ENCODE data around the gene CCZ1B.
"Not testable (repeated sequence)": the region's sequence is repeated elsewhere in the genome, so short reads cannot be mapped to it uniquely, and the experiment has no call there.

CCZ1B gene

DNA sequence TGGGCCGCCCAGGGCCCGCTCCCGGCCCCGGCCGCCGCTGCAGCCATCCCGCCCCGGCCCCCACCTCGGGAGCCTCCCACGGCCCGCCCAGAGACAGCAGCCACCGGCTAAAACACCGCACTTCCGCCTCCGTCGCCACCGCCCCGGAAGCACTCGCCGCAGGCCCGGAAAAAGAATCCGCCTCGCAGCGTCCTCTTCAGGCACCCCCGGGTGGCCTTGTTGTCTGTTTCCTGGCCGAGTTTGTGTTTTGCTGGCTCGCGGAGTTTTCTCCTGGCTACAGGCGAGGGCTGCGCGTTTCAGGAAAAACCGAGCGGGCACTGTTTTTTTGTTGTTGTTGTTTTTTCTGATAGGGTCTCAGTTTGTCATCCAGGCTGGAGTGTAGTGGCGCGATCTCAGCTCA is at the start of gene CCZ1B:
TSS of gene CCZ1B (minus strand) at position 125 of the 400 bp plus-strand sequence. CDS start at position 47, 78 bp downstream.
- Histone ChIP-seq H3K4me3 (peak within 1 kb of the TSS; percentile 39 to 63 (median 48)), H3K27ac (peak within 1 kb of the TSS in 19 of 21 experiments; percentile 58 to 87 (median 79))

GRCh38 chr7:6875022-6875421 is 48.9 kb upstream of the CCZ1B start:
- H3K4me3 ChIP-seq, H3K27ac ChIP-seq: not testable (repeated sequence)

DNA sequence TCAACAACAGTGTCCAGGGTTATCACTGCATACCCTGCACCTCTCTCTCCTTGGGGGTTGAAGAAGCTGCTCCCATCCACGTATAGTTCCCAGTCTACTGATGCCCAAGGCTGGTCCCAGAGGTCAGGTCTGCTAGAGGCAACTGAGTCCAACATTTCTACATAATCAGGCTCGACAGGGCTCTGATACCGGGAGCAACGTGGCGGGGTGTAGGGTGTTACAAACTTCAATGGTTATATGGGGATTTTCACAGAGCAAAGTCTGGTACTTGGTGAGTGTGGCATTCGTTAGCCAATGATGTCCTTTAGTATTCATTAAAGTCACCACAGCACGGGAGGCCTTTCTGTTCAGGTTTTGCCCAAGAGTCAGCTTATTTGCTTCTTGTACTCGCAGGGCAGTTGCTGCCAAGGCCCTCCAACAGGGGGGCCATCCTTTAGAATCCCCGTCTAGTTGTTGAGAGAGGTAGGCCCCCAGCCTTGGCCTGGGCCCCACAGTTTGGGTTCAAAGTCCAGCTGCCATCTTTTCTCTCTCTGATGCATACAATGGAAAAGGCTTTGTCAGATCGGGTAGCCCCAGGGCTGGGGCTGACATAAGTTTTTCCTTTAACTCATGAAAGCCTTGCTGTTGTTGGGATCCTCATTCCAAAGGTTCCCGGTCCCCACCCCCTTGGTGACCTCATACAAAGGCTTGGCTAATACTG is 46.3 kb upstream of the CCZ1B start:
- H3K27ac ChIP-seq, H3K4me3 ChIP-seq: not testable (repeated sequence)

- Histone ChIP-seq H3K27ac (peak overlapping the region in 1 of 21 experiments; percentile 17), H3K4me3 (peak overlapping the region in 1 of 7 experiments; percentile 4)
Measured at GRCh38 chr7:6871421-6872144, 45.5 kb upstream of the CCZ1B start.

DNA sequence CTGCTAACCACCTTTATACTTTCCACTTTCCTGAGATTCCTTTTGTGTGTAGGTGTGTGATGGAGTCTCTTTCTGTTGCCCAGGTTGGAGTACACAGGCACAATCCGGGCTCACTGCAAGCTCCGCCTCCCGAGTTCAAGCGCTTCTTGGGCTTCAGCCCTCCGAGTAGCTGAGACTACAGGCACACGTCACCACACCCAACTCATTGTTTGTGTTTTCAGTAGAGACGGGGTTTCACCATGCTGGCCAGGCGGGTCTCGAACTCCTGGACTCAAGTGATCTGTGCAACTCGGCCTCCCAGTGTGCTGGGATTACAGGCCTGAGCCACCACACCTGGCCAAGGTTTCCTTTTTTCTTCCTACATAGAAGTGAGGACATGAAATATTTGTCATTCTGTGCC is 38.7 kb upstream of the CCZ1B start:
- H3K4me3 ChIP-seq, H3K27ac ChIP-seq: not testable (repeated sequence)

DNA sequence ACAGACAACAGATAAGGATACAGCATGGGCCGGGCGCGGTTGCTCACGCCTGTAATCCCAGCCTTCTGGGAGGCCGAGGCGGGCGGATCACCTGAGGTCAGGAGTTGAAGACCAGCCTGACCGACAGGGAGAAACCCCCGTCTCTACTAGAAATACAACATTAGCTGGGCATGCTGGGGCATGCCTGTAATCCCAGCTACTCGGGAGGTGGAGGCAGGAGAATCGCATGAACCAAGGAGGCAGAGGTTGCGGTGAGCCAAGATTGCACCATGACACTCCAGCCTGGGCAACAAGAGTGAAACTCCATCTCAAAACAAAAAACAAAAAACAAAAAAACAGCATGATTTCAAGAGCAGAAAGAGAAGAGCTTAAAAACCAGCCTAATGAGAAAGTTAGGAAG is 38.1 kb upstream of the CCZ1B start:
- not testable (repeated sequence) for H3K27ac ChIP-seq, H3K4me3 ChIP-seq

GRCh38 chr7:6862876-6863275 is 36.8 kb upstream of the CCZ1B start:
- H3K4me3 ChIP-seq, H3K27ac ChIP-seq: not testable (repeated sequence)

DNA sequence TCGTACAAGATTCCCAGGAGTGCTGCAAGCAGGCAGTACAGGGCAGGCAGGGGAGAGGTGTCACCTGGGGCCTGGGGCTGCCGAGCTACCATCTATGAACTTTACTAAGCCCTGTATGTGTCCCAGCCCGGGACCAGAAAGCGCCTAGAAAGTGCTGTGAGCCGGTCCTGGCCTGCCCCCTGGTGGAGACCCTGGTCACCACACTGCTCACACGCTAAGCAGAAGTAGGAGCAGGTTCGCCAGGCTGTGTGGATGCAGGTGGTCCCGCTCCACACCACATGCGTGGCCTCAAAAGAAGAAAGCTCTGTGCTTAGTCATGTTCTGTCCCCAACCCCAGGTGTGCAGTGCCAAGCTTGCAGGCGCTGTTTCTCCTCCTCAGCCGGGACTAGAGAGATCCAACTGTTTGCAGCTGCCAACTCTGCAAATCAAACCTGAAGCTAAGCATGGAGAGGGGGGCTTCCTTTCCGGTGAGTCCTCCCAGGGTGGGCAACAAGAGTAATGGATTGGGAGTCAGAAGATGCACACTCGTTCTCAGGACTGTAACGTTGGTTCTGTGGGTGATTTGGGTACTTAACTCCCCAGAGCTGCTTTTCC is 31.7 kb upstream of the CCZ1B start:
- H3K27ac ChIP-seq, H3K4me3 ChIP-seq: not testable (repeated sequence)

GRCh38 chr7:6855563-6856131 is 29.6 kb upstream of the CCZ1B start:
- H3K4me3 ChIP-seq, result peak overlapping the region in 6 of 7 experiments; percentile 14 to 37 (median 20)
- H3K27ac ChIP-seq, result not testable (repeated sequence)

DNA sequence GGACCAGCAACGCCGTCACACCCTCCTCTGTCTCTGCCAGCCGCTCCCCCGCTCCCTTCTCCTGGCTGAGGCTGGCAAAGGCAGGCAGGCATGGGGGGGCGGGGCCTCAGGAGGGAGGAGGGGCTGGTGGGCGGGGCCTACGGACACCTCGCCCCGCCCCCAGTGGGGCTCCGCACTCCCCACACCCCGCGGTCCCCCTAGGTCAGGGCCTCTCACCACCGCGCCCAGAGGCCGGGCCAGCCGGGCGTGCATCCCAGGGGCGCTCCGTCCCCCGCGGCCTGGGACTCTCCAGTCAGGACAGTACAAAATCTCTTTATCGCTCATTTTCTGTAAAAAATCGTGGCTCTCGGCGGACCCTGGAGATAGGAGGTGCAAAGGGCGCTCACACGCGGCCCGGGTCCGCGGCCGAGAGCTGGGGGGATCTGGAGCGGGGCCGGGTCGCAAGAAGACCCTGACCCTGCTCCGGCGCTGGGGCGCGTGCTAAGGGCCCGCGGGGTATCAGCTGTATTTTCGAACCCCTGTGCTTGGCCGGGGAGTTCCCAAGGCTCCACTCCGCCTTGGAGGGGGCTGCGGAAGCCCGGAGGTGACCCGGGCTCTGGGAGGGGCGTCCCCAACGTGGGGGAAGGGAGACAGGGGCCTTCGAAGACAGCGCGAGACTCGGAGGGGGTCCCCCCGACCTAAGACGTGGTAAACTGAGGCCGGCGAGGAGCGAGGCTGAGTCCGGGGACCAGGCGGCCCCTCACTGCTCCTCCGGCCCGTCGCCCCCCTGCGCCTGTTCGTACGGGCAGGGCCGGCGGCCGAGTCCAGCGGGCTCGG is 28.9 kb upstream of the CCZ1B start:
- H3K27ac ChIP-seq, result not testable (repeated sequence)
- peak overlapping the region; percentile 6 to 37 (median 20) for H3K4me3 ChIP-seq

DNA sequence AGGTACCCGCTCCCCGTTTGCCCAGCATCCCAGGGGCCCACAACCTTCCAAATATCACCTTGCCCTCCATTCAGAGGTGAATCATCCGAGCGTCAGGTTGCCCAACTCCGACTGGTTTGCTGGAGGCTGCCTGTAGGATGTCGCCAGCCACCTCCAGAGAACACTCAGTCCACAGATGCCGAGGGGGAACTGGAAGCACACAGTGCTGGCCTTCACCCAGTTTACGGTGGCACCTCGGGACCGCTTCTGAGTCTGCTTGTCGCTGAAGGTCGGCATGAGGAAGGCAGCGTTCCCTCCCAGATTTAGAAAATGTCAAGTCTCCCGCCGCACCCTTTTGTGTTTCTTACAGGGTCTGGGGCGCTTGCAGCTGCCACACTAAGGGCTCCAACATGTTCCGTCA is 27.6 kb upstream of the CCZ1B start:
- not testable (repeated sequence) for H3K4me3 ChIP-seq

GRCh38 chr7:6849127-6849526 is 23.1 kb upstream of the CCZ1B start:
- H3K27ac ChIP-seq, result not testable (repeated sequence)

More for the DNA sequence above, 27.6 kb upstream of the CCZ1B start:
- not testable (repeated sequence) for H3K27ac ChIP-seq

DNA sequence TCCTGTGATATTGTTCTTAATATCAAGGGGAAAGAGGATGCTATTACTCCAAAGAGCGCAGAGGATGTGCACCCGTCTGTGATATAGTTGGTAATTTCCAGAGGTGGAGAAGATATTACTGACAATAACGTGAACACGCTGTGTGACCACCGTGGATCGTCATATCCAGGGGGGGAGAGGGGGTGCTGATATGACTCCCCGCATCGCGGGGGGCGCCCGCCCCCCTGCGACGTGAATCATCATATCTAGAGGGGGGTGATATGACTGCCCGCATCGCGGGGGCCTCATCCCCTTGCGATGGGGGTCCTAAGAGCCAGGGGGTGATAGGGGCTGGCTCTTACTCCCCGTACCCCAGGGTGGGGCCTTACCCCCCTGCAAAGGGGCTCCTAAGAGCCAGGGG is 21.7 kb upstream of the CCZ1B start:
- not testable (repeated sequence) for H3K27ac ChIP-seq

More at GRCh38 chr7:6849127-6849526, 23.1 kb upstream of the CCZ1B start:
- H3K4me3 ChIP-seq, result not testable (repeated sequence)

DNA sequence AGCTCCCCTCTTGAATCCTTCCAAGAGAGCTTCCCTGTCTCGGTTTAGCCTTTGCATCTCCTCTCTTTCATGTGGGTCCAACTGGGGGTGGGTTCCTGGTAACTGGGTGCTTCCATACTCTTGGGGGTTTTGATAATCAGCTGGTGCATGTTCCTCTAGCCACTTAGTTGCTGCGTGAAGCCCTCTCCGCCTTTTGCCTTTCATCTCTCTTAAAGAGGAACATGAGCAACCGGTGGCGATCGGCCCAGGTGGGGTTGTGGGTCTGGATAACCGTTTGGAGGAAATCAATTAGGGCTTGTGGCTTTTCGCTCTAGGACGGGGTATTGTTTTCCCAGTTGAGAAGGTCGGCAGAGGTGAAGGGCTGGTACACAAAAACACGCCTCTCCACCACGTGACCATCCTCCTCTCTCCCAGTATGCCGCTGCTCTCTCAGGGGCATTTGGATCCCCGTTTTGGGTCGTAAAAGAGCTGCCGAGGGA is 19.9 kb upstream of the CCZ1B start:
- not testable (repeated sequence) for H3K4me3 ChIP-seq

More for the DNA sequence above, 21.7 kb upstream of the CCZ1B start:
- H3K4me3 ChIP-seq, result not testable (repeated sequence)

GRCh38 chr7:6843654-6844053 is 17.6 kb upstream of the CCZ1B start:
- H3K4me3 ChIP-seq, H3K27ac ChIP-seq: not testable (repeated sequence)

More for the DNA sequence above, 19.9 kb upstream of the CCZ1B start:
- not testable (repeated sequence) for H3K27ac ChIP-seq

DNA sequence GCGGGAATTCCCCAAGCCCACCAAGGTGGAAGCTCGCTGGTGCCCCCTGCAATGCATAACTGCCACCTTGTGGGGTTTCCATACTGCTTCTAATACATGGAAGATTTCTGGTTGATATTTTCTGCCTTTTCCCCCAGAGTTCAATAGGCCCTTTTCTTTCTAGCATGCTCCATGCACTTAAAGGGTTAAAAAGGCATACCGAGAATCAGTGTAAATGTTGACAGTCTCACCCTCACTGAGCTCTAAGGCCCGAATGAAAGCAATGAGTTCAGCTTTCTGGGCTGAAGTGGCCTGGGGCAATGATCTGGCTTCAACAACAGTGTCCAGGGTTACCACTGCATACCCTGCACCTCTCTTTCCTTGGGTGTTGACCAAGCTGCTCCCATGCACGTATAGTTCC is 17.0 kb upstream of the CCZ1B start:
- H3K27ac ChIP-seq, H3K4me3 ChIP-seq: not testable (repeated sequence)

GRCh38 chr7:6842278-6842921 is 16.3 kb upstream of the CCZ1B start:
- H3K4me3 ChIP-seq, result not testable (repeated sequence)

GRCh38 chr7:6837081-6837480 is 11.0 kb upstream of the CCZ1B start:
- H3K27ac ChIP-seq, H3K4me3 ChIP-seq: not testable (repeated sequence)

More at GRCh38 chr7:6842278-6842921, 16.3 kb upstream of the CCZ1B start:
- H3K27ac ChIP-seq, result not testable (repeated sequence)

- H3K27ac ChIP-seq, H3K4me3 ChIP-seq: not testable (repeated sequence)
Measured at GRCh38 chr7:6835521-6835920, 9.4 kb upstream of the CCZ1B start.
